Measurements from ENCODE around the gene TMEM235.

DNA sequence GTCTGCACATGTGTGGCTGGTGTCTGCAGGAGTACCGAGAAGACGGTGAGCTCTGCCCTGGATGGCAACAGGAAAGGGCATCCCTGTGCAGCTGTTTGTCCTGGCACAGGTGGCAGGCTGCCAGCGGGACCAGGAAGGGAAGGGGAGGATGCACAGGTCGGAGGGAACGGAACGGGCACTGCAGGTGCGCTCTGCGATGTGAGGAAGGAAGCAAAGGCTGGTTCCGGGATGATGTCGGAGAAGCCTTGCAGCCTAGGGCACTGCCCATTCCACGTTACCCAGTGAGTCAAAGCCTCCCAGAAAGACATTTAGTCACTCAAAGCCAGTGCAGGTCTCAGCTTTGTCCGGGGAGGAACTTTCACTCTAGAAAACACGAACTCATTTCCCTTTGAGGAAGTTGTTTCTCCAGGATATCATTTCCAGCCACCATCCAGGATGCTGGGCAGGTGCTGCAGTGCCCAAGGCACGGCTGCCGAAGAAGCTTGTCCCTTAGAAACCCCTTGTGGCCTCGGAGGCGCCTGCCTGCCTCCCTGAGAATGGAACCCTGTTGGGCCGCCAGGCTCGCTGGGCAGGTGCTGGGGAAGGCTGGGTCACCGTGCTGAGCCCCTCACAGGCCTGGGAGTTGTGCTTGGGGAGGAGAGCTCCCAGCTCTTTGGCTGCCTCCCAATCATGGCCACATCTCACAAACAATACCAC lies 4.5 kb upstream of the TMEM235 start:
- TF ChIP-seq, protein P1, sequence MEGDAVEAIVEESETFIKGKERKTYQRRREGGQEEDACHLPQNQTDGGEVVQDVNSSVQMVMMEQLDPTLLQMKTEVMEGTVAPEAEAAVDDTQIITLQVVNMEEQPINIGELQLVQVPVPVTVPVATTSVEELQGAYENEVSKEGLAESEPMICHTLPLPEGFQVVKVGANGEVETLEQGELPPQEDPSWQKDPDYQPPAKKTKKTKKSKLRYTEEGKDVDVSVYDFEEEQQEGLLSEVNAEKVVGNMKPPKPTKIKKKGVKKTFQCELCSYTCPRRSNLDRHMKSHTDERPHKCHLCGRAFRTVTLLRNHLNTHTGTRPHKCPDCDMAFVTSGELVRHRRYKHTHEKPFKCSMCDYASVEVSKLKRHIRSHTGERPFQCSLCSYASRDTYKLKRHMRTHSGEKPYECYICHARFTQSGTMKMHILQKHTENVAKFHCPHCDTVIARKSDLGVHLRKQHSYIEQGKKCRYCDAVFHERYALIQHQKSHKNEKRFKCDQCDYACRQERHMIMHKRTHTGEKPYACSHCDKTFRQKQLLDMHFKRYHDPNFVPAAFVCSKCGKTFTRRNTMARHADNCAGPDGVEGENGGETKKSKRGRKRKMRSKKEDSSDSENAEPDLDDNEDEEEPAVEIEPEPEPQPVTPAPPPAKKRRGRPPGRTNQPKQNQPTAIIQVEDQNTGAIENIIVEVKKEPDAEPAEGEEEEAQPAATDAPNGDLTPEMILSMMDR (conservative IDR thresholded peaks at IDR 0.05; ENCODE audit: low read length) = no peak
- TF ChIP-seq EZH2phosphoT487 (IDR thresholded peaks at IDR 0.05; ENCODE audit: borderline replicate concordance, low read depth, low read length) = no peak
